ENCODE results near the gene GLIPR2. TPM values are rescaled to one million over a fixed set of nuclear protein-coding genes. Genes with fewer than 3 reads are reported as not detected.
"Not testable (repeated sequence)": the region's sequence is repeated elsewhere in the genome, so short reads cannot be mapped to it uniquely, and the experiment has no call there.

The GLIPR2 gene
- total RNA-seq, 1 donor from 2014 or later = 45.1 TPM

- intact Hi-C loops (cut with micrococcal nuclease) = not testable (repeated sequence)
Observed at GRCh38 chr9:36160126-36160525, 23.6 kb downstream of the GLIPR2 start.

GRCh38 chr9:36161187-36161586, 24.7 kb downstream of the GLIPR2 start:
- intact Hi-C loops (cut with micrococcal nuclease) = no loop called here

- intact Hi-C loops (cut with micrococcal nuclease) = no loop called here
Observed at GRCh38 chr9:36162211-36162738, 25.7 kb downstream of the GLIPR2 start.

- intact Hi-C loops (cut with micrococcal nuclease) = no loop called here
Observed at GRCh38 chr9:36163049-36163785, 26.7 kb downstream of the GLIPR2 start.

- intact Hi-C loops (cut with micrococcal nuclease) = no loop called here
Observed at GRCh38 chr9:36163786-36164170, 27.2 kb downstream of the GLIPR2 start.

- intact Hi-C loops (cut with micrococcal nuclease) = no loop called here
Observed at GRCh38 chr9:36164372-36164771, 27.8 kb downstream of the GLIPR2 start.

- intact Hi-C loops (cut with micrococcal nuclease) = no loop called here
Observed at GRCh38 chr9:36164989-36165388, 28.5 kb downstream of the GLIPR2 start.

GRCh38 chr9:36165826-36166167, 29.3 kb downstream of the GLIPR2 start:
- intact Hi-C loops (cut with micrococcal nuclease) = loop anchor here (1.0 to 2.0 kb wide), 6 partner anchors 14 to 210 kb away; partner anchors contain the start of genes GLIPR2 and RECK

GRCh38 chr9:36166168-36166927, 29.8 kb downstream of the GLIPR2 start:
- intact Hi-C loops (cut with micrococcal nuclease) = loop anchor here (1.0 to 2.0 kb wide), 6 partner anchors 15 to 211 kb away; partner anchors contain the start of genes GLIPR2 and RECK

GRCh38 chr9:36169166-36169565, 32.6 kb downstream of the GLIPR2 start, which contains the start of gene CCIN:
TSS of gene CCIN (plus strand) at chr9:36169388. CDS start at chr9:36169503, 115 bp downstream.
- intact Hi-C loops (cut with micrococcal nuclease) = no loop called here

- intact Hi-C loops (cut with micrococcal nuclease) = no loop called here
Observed at GRCh38 chr9:36169708-36170107, 33.2 kb downstream of the GLIPR2 start.

GRCh38 chr9:36170531-36170930, 34.0 kb downstream of the GLIPR2 start:
- intact Hi-C loops (cut with micrococcal nuclease) = no loop called here

GRCh38 chr9:36173861-36174260, 37.3 kb downstream of the GLIPR2 start:
- intact Hi-C loops (cut with micrococcal nuclease) = no loop called here

- intact Hi-C loops (cut with micrococcal nuclease) = no loop called here
Observed at GRCh38 chr9:36174271-36174670, 37.7 kb downstream of the GLIPR2 start.

GRCh38 chr9:36174731-36175130, 38.2 kb downstream of the GLIPR2 start:
- intact Hi-C loops (cut with micrococcal nuclease) = no loop called here

- intact Hi-C loops (cut with micrococcal nuclease) = not testable (repeated sequence)
Observed at GRCh38 chr9:36175209-36175608, 38.7 kb downstream of the GLIPR2 start.

- intact Hi-C loops (cut with micrococcal nuclease) = not testable (repeated sequence)
Observed at GRCh38 chr9:36176496-36176895, 40.0 kb downstream of the GLIPR2 start.

GRCh38 chr9:36177571-36177970, 41.0 kb downstream of the GLIPR2 start:
- intact Hi-C loops (cut with micrococcal nuclease) = no loop called here

- intact Hi-C loops (cut with micrococcal nuclease) = not testable (repeated sequence)
Observed at GRCh38 chr9:36180243-36180642, 43.7 kb downstream of the GLIPR2 start.

GRCh38 chr9:36187414-36187813, 50.9 kb downstream of the GLIPR2 start:
- intact Hi-C loops (cut with micrococcal nuclease) = no loop called here

- intact Hi-C loops (cut with micrococcal nuclease) = no loop called here
Observed at GRCh38 chr9:36188212-36188611, 51.7 kb downstream of the GLIPR2 start.

- intact Hi-C loops (cut with micrococcal nuclease) = loop anchor here (1.0 to 5.0 kb wide), 15 partner anchors 28 to 1731 kb away; partner anchors contain the start of genes CREB3, DNAI1, FAM219A and GLIPR2
Observed at GRCh38 chr9:36189976-36190375, 53.4 kb downstream of the GLIPR2 start.

Measured in T-helper 1 cell treated with Interleukin-12 subunit alpha and Interleukin-12 subunit beta and Interleukin-4 antibody, amounts not matched to agents 30 ng/mL and 1 ng/mL, for 36 hours (primary cell).